Activated naive CD8-positive, alpha-beta T cell (primary cell): Measurements from ENCODE around the gene LYST.
"Not testable (repeated sequence)": the region's sequence is repeated elsewhere in the genome, so short reads cannot be mapped to it uniquely, and the experiment has no call there.

ENCODE experiments used
- H3K27ac Mint-ChIP-seq: one replicate; pipeline ENCODE4 v1.8.0; 2021; ENCODE audit warnings: mixed read lengths
- H3K27me3 Mint-ChIP-seq: one replicate; pipeline ENCODE4 v1.8.0; 2021; ENCODE audit warnings: mixed read lengths
- H3K36me3 Mint-ChIP-seq: one replicate; pipeline ENCODE4 v1.8.0; 2021; ENCODE audit warnings: mixed read lengths
- H3K4me1 Mint-ChIP-seq: one replicate; pipeline ENCODE4 v1.8.0; 2021; ENCODE audit warnings: low read depth, mixed read lengths
- H3K4me3 Mint-ChIP-seq: one replicate; pipeline ENCODE4 v1.8.0; 2021; ENCODE audit warnings: mild to moderate bottlenecking, mixed read lengths
- H3K9me3 Mint-ChIP-seq: one replicate; pipeline ENCODE4 v1.8.0; 2021; ENCODE audit warnings: low read depth, mixed read lengths

Gene LYST

GRCh38 chr1:235866205-235866912 lies at the start of gene LYST:
Gene LYST, minus strand, starts transcription at chr1:235866906. Its CDS starts 36,489 bp downstream, at chr1:235830417.
- H3K36me3 Mint-ChIP-seq = peaks cover 5% of the 10 kb centered on the region
- no peaks in the 10 kb centered on the region for H3K9me3 Mint-ChIP-seq
- H3K4me1 Mint-ChIP-seq = peaks cover 54% of the 10 kb centered on the region
- no peaks in the 10 kb centered on the region for H3K27me3 Mint-ChIP-seq
- peak within 1 kb of the TSS; percentile 98 for H3K27ac Mint-ChIP-seq
- H3K4me3 Mint-ChIP-seq = peak within 1 kb of the TSS; percentile 99

- peaks cover 40% of the 10 kb centered on the region for H3K4me1 Mint-ChIP-seq
- not testable (repeated sequence) for H3K36me3 Mint-ChIP-seq, H3K27ac Mint-ChIP-seq, H3K4me3 Mint-ChIP-seq, H3K9me3 Mint-ChIP-seq, H3K27me3 Mint-ChIP-seq
These were observed 48.8 kb upstream of the LYST start for GRCh38 chr1:235915489-235915888.

GRCh38 chr1:235913311-235913710 lies 46.6 kb upstream of the LYST start:
- peaks cover 32% of the 10 kb centered on the region for H3K4me1 Mint-ChIP-seq
- H3K27ac Mint-ChIP-seq = no peak overlapping the region
- no peaks in the 10 kb centered on the region for H3K36me3 Mint-ChIP-seq
- H3K9me3 Mint-ChIP-seq = peaks cover 5% of the 10 kb centered on the region
- no peaks in the 10 kb centered on the region for H3K27me3 Mint-ChIP-seq
- no peak overlapping the region for H3K4me3 Mint-ChIP-seq

- peaks cover 25% of the 10 kb centered on the region for H3K4me1 Mint-ChIP-seq
- H3K4me3 Mint-ChIP-seq = no peak overlapping the region
- peaks cover 2% of the 10 kb centered on the region for H3K36me3 Mint-ChIP-seq
- H3K27me3 Mint-ChIP-seq = no peaks in the 10 kb centered on the region
- no peak overlapping the region for H3K27ac Mint-ChIP-seq
- peaks cover 5% of the 10 kb centered on the region for H3K9me3 Mint-ChIP-seq
These were observed 45.2 kb upstream of the LYST start for GRCh38 chr1:235911876-235912275.

GRCh38 chr1:235911300-235911662 lies 44.6 kb upstream of the LYST start:
- no peak overlapping the region for H3K4me3 Mint-ChIP-seq

GRCh38 chr1:235910357-235911299 lies 43.9 kb upstream of the LYST start:
- peak overlapping the region; percentile 72 for H3K27ac Mint-ChIP-seq
- H3K9me3 Mint-ChIP-seq = peaks cover 5% of the 10 kb centered on the region
- peaks cover 20% of the 10 kb centered on the region for H3K4me1 Mint-ChIP-seq
- peaks cover 2% of the 10 kb centered on the region for H3K36me3 Mint-ChIP-seq
- no peak overlapping the region for H3K4me3 Mint-ChIP-seq
- no peaks in the 10 kb centered on the region for H3K27me3 Mint-ChIP-seq

More at GRCh38 chr1:235911300-235911662, 44.6 kb upstream of the LYST start:
- Mint-ChIP-seq H3K4me1 (peaks cover 23% of the 10 kb centered on the region), H3K27me3 (no peaks in the 10 kb centered on the region), H3K27ac (peak overlapping the region; percentile 72), H3K9me3 (peaks cover 5% of the 10 kb centered on the region), H3K36me3 (peaks cover 2% of the 10 kb centered on the region)

- no peaks in the 10 kb centered on the region for H3K27me3 Mint-ChIP-seq
- H3K36me3 Mint-ChIP-seq = peaks cover 2% of the 10 kb centered on the region
- H3K4me3 Mint-ChIP-seq = peak overlapping the region; percentile 42
- H3K4me1 Mint-ChIP-seq = peaks cover 18% of the 10 kb centered on the region
- H3K27ac Mint-ChIP-seq = peak overlapping the region; percentile 72
- H3K9me3 Mint-ChIP-seq = peaks cover 5% of the 10 kb centered on the region
These were observed 42.2 kb upstream of the LYST start for GRCh38 chr1:235908742-235909520.

GRCh38 chr1:235907897-235908240 lies 41.2 kb upstream of the LYST start:
- H3K9me3 Mint-ChIP-seq = peaks cover 5% of the 10 kb centered on the region
- no peak overlapping the region for H3K4me3 Mint-ChIP-seq
- H3K27ac Mint-ChIP-seq = peak overlapping the region; percentile 35
- no peaks in the 10 kb centered on the region for H3K27me3 Mint-ChIP-seq
- peaks cover 2% of the 10 kb centered on the region for H3K36me3 Mint-ChIP-seq
- peaks cover 20% of the 10 kb centered on the region for H3K4me1 Mint-ChIP-seq

- no peaks in the 10 kb centered on the region for H3K27me3 Mint-ChIP-seq
- H3K9me3 Mint-ChIP-seq = peaks cover 5% of the 10 kb centered on the region
- H3K4me3 Mint-ChIP-seq = no peak overlapping the region
- peak overlapping the region; percentile 35 for H3K27ac Mint-ChIP-seq
- H3K36me3 Mint-ChIP-seq = peaks cover 2% of the 10 kb centered on the region
- H3K4me1 Mint-ChIP-seq = peaks cover 20% of the 10 kb centered on the region
These were observed 40.6 kb upstream of the LYST start for GRCh38 chr1:235907187-235907896.

GRCh38 chr1:235906436-235906835 lies 39.7 kb upstream of the LYST start:
- Mint-ChIP-seq H3K4me3 (no peak overlapping the region), H3K9me3 (peaks cover 5% of the 10 kb centered on the region), H3K4me1 (peaks cover 21% of the 10 kb centered on the region), H3K36me3 (peaks cover 2% of the 10 kb centered on the region), H3K27me3 (no peaks in the 10 kb centered on the region), H3K27ac (no peak overlapping the region)

GRCh38 chr1:235903809-235904208 lies 37.1 kb upstream of the LYST start:
- not testable (repeated sequence) for H3K36me3 Mint-ChIP-seq, H3K27ac Mint-ChIP-seq, H3K27me3 Mint-ChIP-seq, H3K9me3 Mint-ChIP-seq, H3K4me3 Mint-ChIP-seq
- H3K4me1 Mint-ChIP-seq = peaks cover 11% of the 10 kb centered on the region

- Mint-ChIP-seq H3K4me3 (no peak overlapping the region), H3K27me3 (no peaks in the 10 kb centered on the region), H3K27ac (peak overlapping the region; percentile 3), H3K9me3 (no peaks in the 10 kb centered on the region), H3K36me3 (peaks cover 2% of the 10 kb centered on the region), H3K4me1 (peaks cover 11% of the 10 kb centered on the region)
These were observed 36.2 kb upstream of the LYST start for GRCh38 chr1:235902677-235903542.

GRCh38 chr1:235901461-235901860 lies 34.8 kb upstream of the LYST start:
- H3K9me3 Mint-ChIP-seq = no peaks in the 10 kb centered on the region
- no peaks in the 10 kb centered on the region for H3K27me3 Mint-ChIP-seq
- H3K36me3 Mint-ChIP-seq = no peaks in the 10 kb centered on the region
- no peak overlapping the region for H3K27ac Mint-ChIP-seq
- H3K4me1 Mint-ChIP-seq = peaks cover 11% of the 10 kb centered on the region
- H3K4me3 Mint-ChIP-seq = no peak overlapping the region

GRCh38 chr1:235898126-235898525 lies 31.4 kb upstream of the LYST start:
- Mint-ChIP-seq H3K36me3 (no peaks in the 10 kb centered on the region), H3K4me3 (no peak overlapping the region), H3K27ac (no peak overlapping the region), H3K9me3 (no peaks in the 10 kb centered on the region), H3K4me1 (peaks cover 11% of the 10 kb centered on the region), H3K27me3 (no peaks in the 10 kb centered on the region)
